ENCODE data around the gene KRTAP1-3.
"Not testable (repeated sequence)": the region's sequence is repeated elsewhere in the genome, so short reads cannot be mapped to it uniquely, and the experiment has no call there.

DNA sequence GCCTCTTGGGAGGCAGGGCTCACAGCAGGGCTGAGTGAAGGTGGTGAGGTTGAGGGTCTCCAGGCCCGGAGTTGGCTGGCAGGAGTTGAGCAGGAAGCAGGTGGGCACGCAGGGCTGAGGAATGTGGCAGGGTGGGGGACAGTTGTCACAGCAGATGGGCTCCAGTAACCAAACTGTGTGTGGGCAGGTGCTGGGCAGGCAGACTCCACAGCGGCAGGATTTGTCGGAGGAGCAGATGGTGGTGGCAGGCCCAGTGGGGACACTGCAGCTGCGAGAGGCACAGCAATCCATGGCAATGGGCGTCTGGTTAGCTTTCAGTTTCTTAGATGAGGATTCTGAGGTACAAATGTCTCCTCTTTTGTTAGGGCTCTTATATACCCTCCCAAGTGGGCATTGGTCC is 35.1 kb downstream of the KRTAP1-3 start, which contains the start of gene KRTAP3-2:
- not testable (repeated sequence) for TF ChIP-seq EZH2 (IDR thresholded peaks at IDR 0.05; ENCODE audit: insufficient read depth, poor library complexity, severe bottlenecking); EZH2phosphoT487 (IDR thresholded peaks at IDR 0.05; ENCODE audit: insufficient read depth, low read depth)
